HG02981 (cell line): ENCODE measurements around the gene SCYL1.
A peak's percentile ranks its signal among the peaks of the same experiment; 100 is the strongest.

Experiments
- ATAC-seq: cut with Tn5 transposase; IDR thresholded peaks from one replicate; pipeline ENCODE4 v1.9.1; 2021; ENCODE audit warnings: mild to moderate bottlenecking, moderate library complexity; ENCODE audit not compliant: unreplicated experiment

The SCYL1 gene

DNA sequence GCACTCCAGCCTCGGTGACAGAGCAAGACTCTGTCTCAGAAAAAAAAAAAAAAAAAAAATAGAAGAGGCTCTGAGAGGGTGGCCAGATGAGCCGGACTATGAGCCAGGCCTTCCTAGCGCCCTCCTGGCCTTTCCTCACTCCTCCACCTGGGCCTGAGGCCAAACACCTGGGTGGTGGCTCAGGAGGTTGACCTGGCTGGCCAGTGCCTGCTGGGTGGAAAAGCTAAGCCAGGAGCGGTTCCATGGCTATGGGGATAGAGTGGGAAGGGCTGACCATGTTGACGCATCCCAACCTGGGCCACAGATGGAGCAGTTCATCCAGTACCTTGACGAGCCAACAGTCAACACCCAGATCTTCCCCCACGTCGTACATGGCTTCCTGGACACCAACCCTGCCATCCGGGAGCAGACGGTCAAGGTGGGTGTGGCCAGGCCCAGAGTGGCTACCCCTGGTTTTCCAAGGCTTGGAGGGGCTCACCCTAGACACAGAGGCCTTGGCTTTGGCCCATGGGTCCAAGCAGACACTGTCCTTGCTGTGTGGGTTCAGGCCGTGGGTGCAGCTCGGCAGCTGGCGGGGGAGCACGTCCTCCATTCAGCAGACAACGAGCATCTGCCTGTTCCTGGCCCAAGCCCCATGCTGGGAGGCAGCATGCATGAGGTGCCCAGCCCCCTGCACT, 7.6 kb downstream of the SCYL1 start:
- ATAC-seq, result no peak

- no peak for ATAC-seq
These were observed 10.2 kb downstream of the SCYL1 start for GRCh38 chr11:65535102-65535501.

DNA sequence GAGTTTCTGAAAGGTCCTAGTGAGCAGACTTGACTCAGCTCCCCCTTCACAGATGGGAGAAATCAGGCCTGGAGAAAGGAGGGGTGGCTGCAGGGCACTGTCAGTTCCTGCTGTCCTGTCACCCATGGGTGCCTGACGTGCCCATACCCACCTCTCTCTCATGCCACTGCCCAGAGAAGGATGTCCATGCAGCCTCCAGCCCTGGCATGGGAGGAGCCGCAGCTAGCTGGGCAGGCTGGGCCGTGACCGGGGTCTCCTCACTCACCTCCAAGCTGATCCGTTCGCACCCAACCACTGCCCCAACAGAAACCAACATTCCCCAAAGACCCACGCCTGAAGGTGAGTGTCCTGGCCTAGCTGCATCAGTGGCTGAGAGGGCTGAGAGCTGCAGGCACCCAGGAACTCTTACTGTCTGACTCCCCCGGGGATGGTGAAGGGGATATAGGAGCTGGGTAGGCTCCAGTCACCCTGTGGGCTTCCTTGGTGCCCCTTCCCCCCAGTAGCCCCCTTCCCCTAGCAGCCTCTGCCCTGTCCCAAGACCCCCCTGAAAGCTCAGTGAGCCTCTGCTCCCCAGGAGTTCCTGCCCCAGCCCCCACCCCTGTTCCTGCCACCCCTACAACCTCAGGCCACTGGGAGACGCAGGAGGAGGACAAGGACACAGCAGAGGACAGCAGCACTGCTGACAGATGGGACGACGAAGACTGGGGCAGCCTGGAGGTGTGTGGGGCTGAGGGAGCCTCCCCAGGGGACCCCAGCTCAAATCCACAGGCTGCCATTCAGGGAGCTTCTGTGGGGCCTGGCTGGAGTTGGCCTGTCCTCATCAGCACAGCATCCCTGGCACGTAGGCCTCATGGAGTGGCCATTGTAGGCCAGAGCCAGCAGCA, 11.8 kb downstream of the SCYL1 start:
- ATAC-seq, result no peak

DNA sequence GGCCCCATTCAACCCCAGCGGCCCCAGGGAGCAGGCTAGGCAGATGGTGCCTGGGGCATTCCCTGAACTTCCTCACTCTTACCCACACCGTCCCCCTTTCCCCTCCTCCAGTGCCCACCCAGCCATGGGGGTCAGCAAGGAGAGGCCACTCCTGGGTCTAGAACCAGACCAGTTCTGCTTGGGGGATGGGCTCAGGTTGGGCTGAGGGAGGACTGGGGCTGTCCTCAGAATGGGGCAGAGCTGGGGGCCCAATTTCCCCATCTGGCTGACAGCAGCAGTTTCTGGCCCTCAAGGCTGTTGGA, 12.4 kb downstream of the SCYL1 start:
- ATAC-seq, result no peak

GRCh38 chr11:65537620-65538231, 12.8 kb downstream of the SCYL1 start:
- ATAC-seq, result no peak

DNA sequence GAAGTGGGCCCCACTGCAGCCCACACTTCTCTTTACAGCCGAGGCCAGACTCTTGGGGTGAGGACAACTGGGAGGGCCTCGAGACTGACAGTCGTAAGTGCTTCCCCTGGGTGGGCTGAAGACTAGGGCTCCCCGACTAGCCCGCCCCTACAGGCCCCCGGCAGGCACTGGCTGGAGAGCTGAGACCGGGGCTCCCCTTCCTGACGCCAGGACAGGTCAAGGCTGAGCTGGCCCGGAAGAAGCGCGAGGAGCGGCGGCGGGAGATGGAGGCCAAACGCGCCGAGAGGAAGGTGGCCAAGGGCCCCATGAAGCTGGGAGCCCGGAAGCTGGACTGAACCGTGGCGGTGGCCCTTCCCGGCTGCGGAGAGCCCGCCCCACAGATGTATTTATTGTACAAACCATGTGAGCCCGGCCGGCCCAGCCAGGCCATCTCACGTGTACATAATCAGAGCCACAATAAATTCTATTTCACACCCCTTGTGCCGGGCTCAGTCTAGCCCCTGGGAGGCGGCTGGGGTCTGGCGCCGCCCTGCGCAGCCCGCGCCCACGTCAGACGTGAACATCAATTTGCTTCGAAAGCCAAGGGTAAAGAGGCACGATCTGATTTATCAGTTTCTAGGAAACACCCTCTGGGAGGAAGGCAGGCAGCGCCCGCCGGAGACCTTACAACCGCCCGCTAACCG, 13.5 kb downstream of the SCYL1 start:
- no peak for ATAC-seq

DNA sequence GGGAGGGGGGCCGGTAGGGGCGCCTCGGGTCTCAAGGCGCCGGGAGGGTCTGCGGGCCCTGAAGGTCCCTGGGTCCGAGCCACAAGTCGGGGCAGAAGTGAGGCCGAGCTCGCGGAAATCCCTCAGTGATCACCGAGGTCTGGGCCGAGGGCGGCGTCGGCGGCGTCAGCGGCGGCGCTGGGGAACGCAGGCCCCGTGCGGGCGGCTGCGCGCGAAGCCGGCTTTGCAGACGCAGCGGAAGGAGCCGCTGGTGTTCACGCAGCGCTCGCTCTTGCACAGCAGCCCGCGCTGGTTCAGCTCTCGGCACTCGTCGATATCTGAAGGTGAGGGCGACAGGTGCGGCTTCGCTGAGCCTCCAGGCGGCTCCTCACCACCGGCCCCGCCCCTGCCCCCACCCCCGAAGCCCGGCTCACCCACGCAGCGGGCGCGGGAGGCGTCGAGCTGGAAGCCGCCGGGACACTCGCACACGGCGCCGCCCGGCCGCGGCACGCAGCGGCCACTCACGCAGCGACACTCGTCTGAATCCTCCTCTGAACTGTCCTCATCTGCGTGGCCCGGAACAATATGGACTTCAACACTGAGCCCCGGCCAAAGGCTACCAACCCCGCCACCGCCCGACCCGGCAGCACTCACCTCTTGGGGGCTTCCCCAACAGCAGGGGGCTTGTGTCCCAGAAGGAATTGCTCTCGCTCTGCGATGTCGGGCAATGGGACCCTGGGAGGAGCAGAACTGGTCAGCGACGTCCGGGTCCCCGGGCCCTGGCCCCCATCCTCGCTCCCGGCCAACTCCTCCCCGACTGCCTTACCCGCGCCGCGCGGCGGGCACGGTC, 14.2 kb downstream of the SCYL1 start:
- ATAC-seq, result no peak

DNA sequence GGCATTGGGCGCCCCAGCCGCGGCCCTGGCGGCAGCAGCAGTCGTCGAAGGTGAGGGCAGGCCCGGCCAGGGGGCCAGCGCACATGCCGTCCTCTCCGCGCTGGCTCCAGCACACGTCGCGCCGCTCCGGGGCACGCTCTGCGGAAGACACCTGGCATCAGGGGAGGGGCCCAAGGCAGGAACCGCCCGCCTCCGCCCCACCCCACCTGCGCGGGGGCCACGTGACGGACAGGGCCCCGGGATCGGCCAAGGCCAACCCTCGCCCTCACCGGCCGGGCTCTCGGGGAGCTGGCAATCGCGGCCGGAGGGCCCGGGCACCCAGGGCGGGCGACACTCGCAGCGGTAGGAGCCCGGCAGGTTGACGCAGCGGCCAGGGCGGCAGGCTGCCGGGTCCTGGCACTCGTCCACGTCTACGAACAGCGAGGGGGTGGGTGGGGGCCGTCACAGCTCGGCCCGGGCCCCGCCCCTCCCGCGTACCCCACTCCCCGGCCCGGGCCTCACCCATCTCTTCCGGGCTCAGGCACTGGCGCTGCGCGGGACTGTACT, 14.9 kb downstream of the SCYL1 start:
- ATAC-seq, result peak; percentile 46

DNA sequence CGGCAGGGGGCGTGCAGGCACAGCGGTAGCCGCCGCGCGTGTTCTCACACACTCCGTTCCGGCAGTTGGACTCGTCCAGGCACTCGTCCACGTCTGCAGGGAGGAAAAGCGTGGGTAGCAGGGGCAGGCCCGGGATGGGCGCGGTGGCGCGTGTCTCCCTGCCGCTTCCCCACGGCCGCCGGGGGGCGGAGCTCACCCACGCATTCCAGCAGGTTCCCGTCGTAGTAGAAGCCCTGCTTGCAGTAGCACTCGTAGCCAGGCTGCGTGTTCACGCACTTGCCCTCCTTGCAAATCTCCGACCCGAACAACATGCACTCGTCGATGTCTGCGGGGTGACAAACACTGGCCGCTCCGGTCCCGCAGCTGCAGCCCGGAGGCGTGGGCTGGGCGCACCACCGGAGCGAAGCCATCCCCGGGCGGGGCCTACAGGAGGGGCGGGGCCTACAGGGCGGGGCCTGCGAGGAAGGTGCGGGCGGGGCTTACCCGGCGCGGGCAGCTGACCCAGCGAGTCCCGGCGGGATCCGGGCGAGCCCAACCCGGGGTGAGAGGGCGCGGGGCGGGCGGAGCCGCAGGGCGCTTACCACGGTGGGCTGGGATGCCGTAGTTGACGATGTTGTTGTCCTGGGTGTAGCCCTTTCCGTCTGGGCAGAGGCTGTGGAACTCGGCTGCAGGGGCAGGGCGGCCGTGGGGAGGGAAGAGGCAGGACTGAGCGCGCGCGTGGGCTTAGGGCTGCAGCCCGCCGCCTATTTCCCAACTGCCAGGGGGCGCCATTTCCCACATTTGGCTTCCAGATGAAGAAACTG, 15.6 kb downstream of the SCYL1 start:
- ATAC-seq, result peak; percentile 53

DNA sequence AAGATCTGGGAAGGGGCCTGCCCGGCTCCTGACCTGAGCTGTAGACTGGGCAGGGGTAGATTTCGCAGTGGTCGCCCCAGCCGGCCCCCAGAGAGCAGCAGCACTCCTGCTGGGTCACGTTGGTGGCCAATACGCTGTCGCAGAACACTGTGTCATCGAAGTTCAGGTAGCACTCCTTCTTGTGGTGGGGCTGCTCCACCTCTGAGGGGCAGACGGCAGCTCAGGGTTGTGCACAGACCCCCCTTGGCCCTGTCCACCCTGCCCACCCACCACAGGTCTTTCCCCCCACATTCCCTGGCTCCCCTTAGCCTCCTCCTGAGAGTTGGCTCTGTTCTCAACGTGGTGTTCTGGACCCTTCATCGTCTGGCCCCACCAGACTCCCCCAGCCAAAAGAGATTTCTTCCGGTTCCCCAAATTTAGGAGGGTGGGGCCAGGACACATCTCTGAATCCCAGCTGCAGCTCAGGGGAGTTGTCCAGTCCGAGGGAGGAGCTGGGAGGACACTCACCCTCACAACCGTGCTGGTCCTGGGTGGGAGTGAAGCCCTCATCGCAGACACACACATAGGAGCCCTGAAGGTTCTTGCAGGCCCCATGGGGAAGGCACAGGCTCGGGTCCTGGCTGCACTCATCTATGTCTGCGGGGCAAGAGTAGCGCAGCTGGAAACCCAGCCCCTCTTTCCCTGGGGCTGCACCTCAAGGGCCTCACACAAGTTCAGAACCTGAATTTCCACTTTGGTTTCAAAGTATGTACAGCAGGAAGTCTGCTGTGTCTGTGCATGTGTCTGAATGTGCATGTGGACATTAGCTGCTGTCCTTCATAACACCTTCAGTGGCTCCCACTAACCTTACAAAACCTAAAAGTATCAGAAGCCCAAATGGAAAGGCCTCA, 16.5 kb downstream of the SCYL1 start:
- ATAC-seq, result no peak

DNA sequence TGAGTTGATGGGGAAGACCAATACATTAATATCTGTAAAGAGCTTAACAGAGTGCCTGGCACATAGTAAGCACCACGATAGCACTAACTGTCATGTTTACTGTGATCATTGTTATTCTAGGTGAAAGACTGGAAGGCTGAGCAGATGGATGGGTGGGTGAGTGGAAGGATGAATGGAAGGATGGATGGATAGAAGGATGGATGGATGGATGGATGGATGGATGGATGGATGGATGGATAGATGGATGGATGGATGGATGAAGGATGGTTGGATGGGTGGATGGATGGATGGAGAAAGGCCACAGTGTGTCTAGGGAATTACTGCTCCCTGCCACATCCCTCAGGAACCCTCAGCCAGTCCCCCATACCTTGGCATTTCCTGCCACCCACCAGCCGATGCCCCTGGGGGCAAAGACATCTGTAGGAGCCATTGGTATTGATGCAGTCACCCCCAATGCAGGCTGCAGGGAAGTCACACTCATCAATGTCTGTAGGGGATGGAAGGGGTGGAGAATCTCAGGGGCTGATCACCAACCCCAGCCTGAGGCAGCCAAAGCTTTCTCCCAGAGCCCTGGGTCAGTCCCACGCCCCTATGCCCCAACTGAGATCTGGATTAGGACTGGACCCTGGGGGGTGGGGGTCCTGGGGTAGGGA, 18.0 kb downstream of the SCYL1 start:
- no peak for ATAC-seq

DNA sequence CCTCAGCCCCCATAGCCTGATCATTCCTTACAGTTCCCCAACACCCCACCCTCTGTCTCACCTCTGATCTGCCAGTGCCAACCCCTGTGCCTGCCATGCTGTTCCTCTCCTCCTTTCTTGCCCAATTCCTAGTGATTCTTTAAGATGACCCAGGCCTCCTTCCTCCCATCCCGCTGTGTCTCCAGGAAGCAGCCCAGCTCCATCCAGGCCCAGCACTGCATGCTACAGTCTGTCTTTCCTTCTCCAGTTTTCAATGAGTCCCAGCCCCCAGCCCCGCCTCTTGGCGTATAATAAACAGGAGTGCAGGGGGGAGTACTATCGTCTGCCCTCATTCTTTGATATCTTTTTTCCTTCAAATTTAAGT, 21.0 kb downstream of the SCYL1 start:
- ATAC-seq, result no peak

DNA sequence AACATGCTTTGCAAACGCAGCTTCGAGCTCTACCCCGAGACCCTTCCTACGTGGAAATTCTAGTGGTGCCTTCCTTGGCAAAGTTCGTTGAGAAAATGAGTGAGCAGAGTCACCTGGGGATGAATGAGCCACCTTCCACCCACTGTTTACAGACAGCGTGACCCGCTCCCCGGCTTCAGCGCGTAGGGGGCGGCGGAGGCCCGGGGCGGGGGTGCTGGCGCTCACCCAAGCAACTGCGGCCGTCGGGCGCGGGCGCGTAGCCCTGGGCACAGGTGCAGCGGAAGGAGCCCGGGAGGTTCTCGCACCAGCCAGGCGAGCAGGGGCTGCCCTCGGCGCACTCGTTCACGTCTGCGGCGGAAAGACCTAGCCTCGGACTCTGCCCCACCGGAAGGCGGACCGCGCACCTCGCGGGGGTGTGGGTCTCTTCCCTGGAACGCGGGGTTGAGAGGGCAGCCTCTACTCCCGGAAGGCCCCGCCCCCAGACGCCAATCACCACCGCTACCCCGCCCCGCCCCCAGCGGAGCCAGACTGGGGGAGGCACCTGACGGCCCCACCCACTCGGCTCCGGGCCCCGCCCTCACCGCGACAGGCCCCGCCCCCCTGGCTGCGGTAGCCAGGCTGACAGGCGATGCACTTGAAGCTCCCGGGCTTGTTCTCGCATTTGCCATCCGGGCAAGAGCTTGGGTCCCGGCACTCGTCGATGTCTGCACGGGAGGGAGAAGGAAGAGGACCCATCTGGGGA, 21.5 kb downstream of the SCYL1 start:
- peak; percentile 62 for ATAC-seq

GRCh38 chr11:65547446-65548125, 22.7 kb downstream of the SCYL1 start:
- no peak for ATAC-seq

- ATAC-seq, result no peak
These were observed 23.5 kb downstream of the SCYL1 start for GRCh38 chr11:65548395-65548794.

- no peak for ATAC-seq
These were observed 24.2 kb downstream of the SCYL1 start for GRCh38 chr11:65549096-65549495.
